ENCODE data around the gene STEEP1. TPM values are rescaled to one million over a fixed set of nuclear protein-coding genes. Genes with fewer than 3 reads are reported as not detected.

Gene STEEP1
- total and polyA plus RNA-seq, 2 of the 13 experiments (the other 11 are each of a cell fraction or from before 2014, with no cell fraction given) = 7.7 to 23.1 TPM

GRCh38 chrX:119541188-119541587 lies 24.0 kb downstream of the STEEP1 start (continued):
- no peak for TF ChIP-seq ZBED4 (CRISPR knock-in tag; IDR thresholded peaks at IDR 0.05; ENCODE audit: borderline replicate concordance)
- TF ChIP-seq ZNF710 (CRISPR knock-in tag; IDR thresholded peaks at IDR 0.05; ENCODE audit: borderline replicate concordance) = no peak
- no peak for TF ChIP-seq ZNF24 (IDR thresholded peaks at IDR 0.05)
- TF ChIP-seq NPAS2 (CRISPR knock-in tag; IDR thresholded peaks at IDR 0.05; ENCODE audit: borderline replicate concordance) = no peak
- TF ChIP-seq MBD4 (IDR thresholded peaks at IDR 0.05; ENCODE audit: borderline replicate concordance, low read length) = no peak
- no peak for TF ChIP-seq AKAP8 (CRISPR knock-in tag; IDR thresholded peaks at IDR 0.05)
- TF ChIP-seq CENPT (CRISPR knock-in tag; IDR thresholded peaks at IDR 0.05; ENCODE audit: low read depth) = no peak
- no peak for TF ChIP-seq FOXP1 (IDR thresholded peaks at IDR 0.05)
- no peak for TF ChIP-seq FOXP1 (CRISPR knock-in tag; IDR thresholded peaks at IDR 0.05)

Measured in HepG2 (cell line).